ENCODE measurements around the gene GOLGA8J. TPM values are rescaled to one million over a fixed set of nuclear protein-coding genes. Genes with fewer than 3 reads are reported as not detected.
"Not testable (repeated sequence)": the region's sequence is repeated elsewhere in the genome, so short reads cannot be mapped to it uniquely, and the experiment has no call there.

Gene GOLGA8J, protein sequence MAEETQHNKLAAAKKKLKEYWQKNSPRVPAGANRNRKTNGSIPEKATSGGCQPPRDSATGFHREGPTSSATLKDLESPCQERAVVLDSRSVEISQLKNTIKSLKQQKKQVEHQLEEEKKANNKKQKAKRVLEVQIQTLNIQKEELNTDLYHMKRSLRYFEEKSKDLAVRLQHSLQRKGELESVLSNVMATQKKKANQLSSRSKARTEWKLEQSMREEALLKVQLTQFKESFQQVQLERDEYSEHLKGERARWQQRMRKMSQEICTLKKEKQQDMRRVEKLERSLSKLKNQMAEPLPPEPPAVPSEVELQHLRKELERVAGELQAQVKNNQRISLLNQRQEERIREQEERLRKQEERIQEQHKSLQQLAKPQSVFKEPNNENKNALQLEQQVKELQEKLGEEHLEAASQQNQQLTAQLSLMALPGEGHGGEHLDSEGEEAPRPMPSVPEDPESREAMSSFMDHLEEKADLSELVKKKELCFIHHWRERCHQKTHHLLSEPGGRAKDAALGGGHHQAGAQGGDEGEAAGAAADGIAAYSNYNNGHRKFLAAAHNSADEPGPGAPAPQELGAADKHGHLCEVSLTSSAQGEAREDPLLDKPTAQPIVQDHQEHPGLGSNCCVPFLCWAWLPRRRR
- not detected in 2 replicates for total RNA-seq (2021)
- long read RNA-seq, result 0 reads

- not testable (repeated sequence) for H3K36me3 Mint-ChIP-seq (ENCODE audit: insufficient read depth in 1 of 3, low read depth in 3 of 3); H3T11ph ChIP-seq (ENCODE audit: low read length); H3K4ac ChIP-seq (ENCODE audit: low read depth, low read length); H3K23ac ChIP-seq (ENCODE audit: insufficient read length, low read depth, low read length); H3K79me2 ChIP-seq (ENCODE audit: insufficient read depth, low read length); H2BK15ac ChIP-seq (ENCODE audit: low read depth, low read length); H3K18ac ChIP-seq (ENCODE audit: insufficient read length, low read depth, low read length); H4K91ac ChIP-seq (ENCODE audit: insufficient read length, low read depth, low read length); H3K9me3 ChIP-seq (ENCODE audit: control insufficient read depth, low read depth, low read length); DNase-seq; H2BK5ac ChIP-seq (ENCODE audit: insufficient read length, low read length); H3K27ac Mint-ChIP-seq; H3K4me1 Mint-ChIP-seq; H2BK120ac ChIP-seq (ENCODE audit: low read depth, low read length, poor library complexity, severe bottlenecking); H3K9ac ChIP-seq (ENCODE audit: extremely low read depth, insufficient read length, low read length); H3K27me3 ChIP-seq (ENCODE audit: insufficient read depth, low read length); H3K14ac ChIP-seq (ENCODE audit: insufficient read depth, low read length); H3K4me1 ChIP-seq (ENCODE audit: insufficient read depth, low read length); H2AFZ ChIP-seq (ENCODE audit: low read length); H3K23me2 ChIP-seq (ENCODE audit: insufficient read length, low read depth, low read length, poor library complexity, severe bottlenecking); H3K79me1 ChIP-seq (ENCODE audit: insufficient read depth, low read depth, low read length, poor library complexity, severe bottlenecking); H2AK5ac ChIP-seq (ENCODE audit: insufficient read length, low read length); H4K5ac ChIP-seq (ENCODE audit: insufficient read length, low read depth, low read length); H3K56ac ChIP-seq (ENCODE audit: insufficient read length, low read depth, low read length); H3K27ac ChIP-seq (ENCODE audit: insufficient read length, low read depth, low read length); H3K4me3 Mint-ChIP-seq; H3K4me2 ChIP-seq (ENCODE audit: insufficient read depth, insufficient read length, low read length); H3K9me3 Mint-ChIP-seq; H4K20me1 ChIP-seq (ENCODE audit: control insufficient read depth, insufficient read depth, insufficient read length); H2BK20ac ChIP-seq (ENCODE audit: low read depth, low read length, poor library complexity, severe bottlenecking); H2BK12ac ChIP-seq (ENCODE audit: insufficient read length, low read depth, low read length); H3K27me3 Mint-ChIP-seq (ENCODE audit: low read depth); H4K8ac ChIP-seq (replicated peaks; ENCODE audit: insufficient read length, low read depth, low read length)
- WGBS (ENCODE audit: extremely low coverage, insufficient read length, low lambda C conversion rate), result no CpG with 5 or more reads among the region's 7 CpGs
These were observed at the start of gene GOLGA8J for GRCh38 chr15:30082655-30083054. GOLGA8J (plus strand) TSS chr15:30082955; CDS start chr15:30083053, 98 bp downstream.
